Tibial nerve (tissue), 3 donors: ENCODE data around the gene PTPA.

Experiments
- POLR2A ChIP-seq, 2 donors: fragments of 450-650 bp; IDR thresholded peaks; one replicate each; pipeline ENCODE4 v1.6.1; 2017; ENCODE audit warnings: antibody characterized with exemption in 2 of 2, mild to moderate bottlenecking in 2 of 2, moderate library complexity in 2 of 2
- TF ChIP-seq, protein P1 (sequence below), 5 experiments: fragments of 200-600 bp in 3 of 5; fragments of 450-650 bp in 2 of 5; sonication (generic) in 3 of 5; IDR thresholded peaks; one replicate each; pipeline ENCODE4 v1.5.1; 2016 to 2019; ENCODE audit warnings: antibody characterized with exemption in 5 of 5, mild to moderate bottlenecking in 3 of 5, moderate library complexity in 2 of 5

GRCh38 chr9:129111528-129112151 lies 425 bp downstream of the PTPA start:
- TF ChIP-seq, protein P1, sequence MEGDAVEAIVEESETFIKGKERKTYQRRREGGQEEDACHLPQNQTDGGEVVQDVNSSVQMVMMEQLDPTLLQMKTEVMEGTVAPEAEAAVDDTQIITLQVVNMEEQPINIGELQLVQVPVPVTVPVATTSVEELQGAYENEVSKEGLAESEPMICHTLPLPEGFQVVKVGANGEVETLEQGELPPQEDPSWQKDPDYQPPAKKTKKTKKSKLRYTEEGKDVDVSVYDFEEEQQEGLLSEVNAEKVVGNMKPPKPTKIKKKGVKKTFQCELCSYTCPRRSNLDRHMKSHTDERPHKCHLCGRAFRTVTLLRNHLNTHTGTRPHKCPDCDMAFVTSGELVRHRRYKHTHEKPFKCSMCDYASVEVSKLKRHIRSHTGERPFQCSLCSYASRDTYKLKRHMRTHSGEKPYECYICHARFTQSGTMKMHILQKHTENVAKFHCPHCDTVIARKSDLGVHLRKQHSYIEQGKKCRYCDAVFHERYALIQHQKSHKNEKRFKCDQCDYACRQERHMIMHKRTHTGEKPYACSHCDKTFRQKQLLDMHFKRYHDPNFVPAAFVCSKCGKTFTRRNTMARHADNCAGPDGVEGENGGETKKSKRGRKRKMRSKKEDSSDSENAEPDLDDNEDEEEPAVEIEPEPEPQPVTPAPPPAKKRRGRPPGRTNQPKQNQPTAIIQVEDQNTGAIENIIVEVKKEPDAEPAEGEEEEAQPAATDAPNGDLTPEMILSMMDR (IDR thresholded peaks at IDR 0.05): no peak
- TF ChIP-seq POLR2A (IDR thresholded peaks at IDR 0.05): no peak
